Body of pancreas (tissue), 4 donors: ENCODE data around the gene BCO2. TPM values are rescaled to one million over a fixed set of nuclear protein-coding genes. Genes with fewer than 3 reads are reported as not detected.
"Not testable (repeated sequence)": the region's sequence is repeated elsewhere in the genome, so short reads cannot be mapped to it uniquely, and the experiment has no call there.

Source experiments
- ATAC-seq: fragments of 150-250 bp; one replicate; pipeline ENCODE4 v1.9.1; 2016
- DNase-seq, 4 donors: peaks; one replicate each; pipeline ENCODE4 v3.0.0-alpha.2; 2019
- H3K27ac ChIP-seq, 4 donors: fragments of 200-600 bp; sonication (generic); 1 replicate in 3 of 4; 2 replicates in 1 of 4; pipeline versions ENCODE4 v1.5.1 to v1.6.1; 2016 to 2019; ENCODE audit warnings: mild to moderate bottlenecking in 1 of 4, mixed read lengths in 1 of 4, moderate library complexity in 1 of 4
- H3K27me3 ChIP-seq, 2 donors: fragments of 200-600 bp; sonication (generic); one replicate each; pipeline ENCODE4 v1.6.0; 2016; ENCODE audit warnings: mild to moderate bottlenecking in 1 of 2
- H3K36me3 ChIP-seq, 2 donors: fragments of 200-600 bp; sonication (generic); replicated peaks in 1 of 2; 2 replicates each; pipeline ENCODE4 v1.5.1; 2016; ENCODE audit warnings: low read depth in 2 of 2; ENCODE audit not compliant: insufficient read depth in 1 of 2
- H3K4me1 ChIP-seq: fragments of 200-600 bp; sonication (generic); one replicate; pipeline ENCODE4 v1.6.0; 2016
- H3K4me3 ChIP-seq, 2 donors: fragments of 200-600 bp; sonication (generic); 1 replicate in 1 of 2; 2 replicates in 1 of 2; pipeline ENCODE4 v1.5.1; 2016 to 2019
- H3K9me3 ChIP-seq, 3 donors: fragments of 200-600 bp; sonication (generic); 1 replicate in 2 of 3; 2 replicates in 1 of 3; pipeline ENCODE4 v1.5.1; 2016
- CTCF ChIP-seq, 7 experiments: fragments of 450-650 bp in 4 of 7; fragments of 200-600 bp in 3 of 7; sonication (generic) in 3 of 7; IDR thresholded peaks; one replicate each; pipeline ENCODE4 v1.5.1; 2016 to 2019; ENCODE audit warnings: antibody characterized with exemption in 7 of 7
- POLR2A ChIP-seq, 3 donors: fragments of 450-650 bp; IDR thresholded peaks; one replicate each; pipeline ENCODE4 v1.6.1; 2016; ENCODE audit warnings: antibody characterized with exemption in 3 of 3, mild to moderate bottlenecking in 2 of 3
- WGBS, 2 donors: methylation state at CpG; one replicate each; pipeline ENCODE4 v1.1.5; 2017; 5-methylcytosine and 5-hydroxymethylcytosine counted together
- intact Hi-C: fragments of 100-400 bp; cut with DNase I; formaldehyde crosslinking; loops from one replicate; pipeline ENCODE4 v1.15.1; 2023
- total RNA-seq, 2 donors: library from RNA; depleted of rRNA; stranded (reverse); fragments of >200 nt; gene quantifications; one replicate each; pipeline ENCODE4 v1.1.0, GENCODE V29; 2016

The BCO2 gene
- total RNA-seq, 2 donors from 2014 or later, result 3.6 to 4.2 TPM

GRCh38 chr11:112185883-112186282, 10.6 kb downstream of the BCO2 start:
- intact Hi-C loops, result no loop called here
- Histone ChIP-seq H3K36me3 (no peaks in the 10 kb centered on the region), H3K27me3 (no peaks in the 10 kb centered on the region), H3K9me3 (no peaks in the 10 kb centered on the region), H3K4me1 (no peaks in the 10 kb centered on the region), H3K4me3 (no peak overlapping the region), H3K27ac (no peak overlapping the region)
- ATAC-seq (no peak), DNase-seq (no peak)
- TF ChIP-seq CTCF (IDR thresholded peaks at IDR 0.05) (no peak), POLR2A (IDR thresholded peaks at IDR 0.05) (no peak)

- TF ChIP-seq POLR2A (IDR thresholded peaks at IDR 0.05), result no peak
- no peak for TF ChIP-seq CTCF (IDR thresholded peaks at IDR 0.05)
- intact Hi-C loops, result no loop called here
- no peak overlapping the region for H3K27ac ChIP-seq
- H3K27me3 ChIP-seq, result no peaks in the 10 kb centered on the region
- no peaks in the 10 kb centered on the region for H3K4me1 ChIP-seq
- H3K9me3 ChIP-seq, result no peaks in the 10 kb centered on the region
- ATAC-seq (no peak), DNase-seq (no peak)
- no peaks in the 10 kb centered on the region for H3K36me3 ChIP-seq
- no peak overlapping the region for H3K4me3 ChIP-seq
Measured at GRCh38 chr11:112186304-112186703, 11.0 kb downstream of the BCO2 start.

- intact Hi-C loops, result not testable (repeated sequence)
Measured at GRCh38 chr11:112195113-112195512, 19.8 kb downstream of the BCO2 start.

GRCh38 chr11:112195951-112196351, 20.6 kb downstream of the BCO2 start:
- Histone ChIP-seq H3K27me3 (no peaks in the 10 kb centered on the region), H3K4me3 (no peak overlapping the region), H3K27ac (peak overlapping the region in 1 of 4 donors; percentile 75), H3K36me3 (no peaks in the 10 kb centered on the region), H3K9me3 (no peaks in the 10 kb centered on the region), H3K4me1 (no peaks in the 10 kb centered on the region)
- 23 to 39% methylated on average over 2 of the region's 2 CpGs for WGBS, 2 donors
- ATAC-seq, result no peak
- DNase-seq, result no peak
- intact Hi-C loops, result no loop called here
- TF ChIP-seq CTCF (IDR thresholded peaks at IDR 0.05), result no peak
- TF ChIP-seq POLR2A (IDR thresholded peaks at IDR 0.05), result no peak

More at GRCh38 chr11:112195113-112195512, 19.8 kb downstream of the BCO2 start:
- H3K27ac ChIP-seq, result peak overlapping the region in 3 of 4 donors; percentile 39 to 75 (median 40)
- not testable (repeated sequence) for H3K4me3 ChIP-seq, H3K36me3 ChIP-seq, H3K9me3 ChIP-seq, H3K4me1 ChIP-seq, H3K27me3 ChIP-seq
- ATAC-seq, result peak; percentile 64
- WGBS, 2 donors, result 41 to 53% methylated on average over 11 of the region's 11 CpGs
- peak in 1 of 4 donors; percentile 8 for DNase-seq

- H3K36me3 ChIP-seq, result no peaks in the 10 kb centered on the region
- 67 to 79% methylated on average over 2 of the region's 2 CpGs for WGBS, 2 donors
- intact Hi-C loops, result no loop called here
- no peaks in the 10 kb centered on the region for H3K4me1 ChIP-seq
- no peak overlapping the region for H3K4me3 ChIP-seq
- H3K27me3 ChIP-seq, result no peaks in the 10 kb centered on the region
- DNase-seq (no peak), ATAC-seq (no peak)
- no peaks in the 10 kb centered on the region for H3K9me3 ChIP-seq
- H3K27ac ChIP-seq, result no peak overlapping the region
- TF ChIP-seq POLR2A (IDR thresholded peaks at IDR 0.05), result no peak
Measured at GRCh38 chr11:112196519-112197087, 21.3 kb downstream of the BCO2 start.

- H3K27me3 ChIP-seq, DNase-seq, H3K4me1 ChIP-seq, H3K9me3 ChIP-seq, H3K27ac ChIP-seq, H3K36me3 ChIP-seq, ATAC-seq, H3K4me3 ChIP-seq, intact Hi-C loops: not testable (repeated sequence)
- 70 to 72% methylated on average over 4 of the region's 4 CpGs for WGBS, 2 donors
Measured at GRCh38 chr11:112199101-112199500, 23.8 kb downstream of the BCO2 start.
